ENCODE data around the gene PNKD.

- TF ChIP-seq SIN3A (IDR thresholded peaks at IDR 0.05; ENCODE audit: low read depth, low read length) (no peak), EP300 (IDR thresholded peaks at IDR 0.05; ENCODE audit: borderline replicate concordance in 1 of 2, control insufficient read depth in 1 of 2, low read depth in 2 of 2, low read length in 2 of 2) (peak; percentile 34 to 72; a peak in 1 of 4 replicates), CREB1 (IDR thresholded peaks at IDR 0.05; ENCODE audit: low read depth) (peak; percentile 78), ZNF274 (IDR thresholded peaks at IDR 0.05; ENCODE audit: insufficient read depth, insufficient read length) (no peak), ZBTB33 (IDR thresholded peaks at IDR 0.05) (no peak), SMC3 (IDR thresholded peaks at IDR 0.05; ENCODE audit: borderline replicate concordance, low read length) (peak; percentile 67), SUZ12 (IDR thresholded peaks at IDR 0.05; ENCODE audit: unreplicated experiment) (no peak), BHLHE40 (IDR thresholded peaks at IDR 0.05; ENCODE audit: borderline replicate concordance in 1 of 2, low read depth in 2 of 2, low read length in 1 of 2) (peak; percentile 78 to 85), ZZZ3 (IDR thresholded peaks at IDR 0.05; ENCODE audit: control insufficient read depth, insufficient read length, low read depth) (no peak), GATAD2B (conservative IDR thresholded peaks at IDR 0.05; ENCODE audit: low read depth) (peak; percentile 50), TARDBP (IDR thresholded peaks at IDR 0.05; ENCODE audit: borderline replicate concordance) (no peak; the same call in 1 of the 2 replicates)
- TF ChIP-seq, protein P1, sequence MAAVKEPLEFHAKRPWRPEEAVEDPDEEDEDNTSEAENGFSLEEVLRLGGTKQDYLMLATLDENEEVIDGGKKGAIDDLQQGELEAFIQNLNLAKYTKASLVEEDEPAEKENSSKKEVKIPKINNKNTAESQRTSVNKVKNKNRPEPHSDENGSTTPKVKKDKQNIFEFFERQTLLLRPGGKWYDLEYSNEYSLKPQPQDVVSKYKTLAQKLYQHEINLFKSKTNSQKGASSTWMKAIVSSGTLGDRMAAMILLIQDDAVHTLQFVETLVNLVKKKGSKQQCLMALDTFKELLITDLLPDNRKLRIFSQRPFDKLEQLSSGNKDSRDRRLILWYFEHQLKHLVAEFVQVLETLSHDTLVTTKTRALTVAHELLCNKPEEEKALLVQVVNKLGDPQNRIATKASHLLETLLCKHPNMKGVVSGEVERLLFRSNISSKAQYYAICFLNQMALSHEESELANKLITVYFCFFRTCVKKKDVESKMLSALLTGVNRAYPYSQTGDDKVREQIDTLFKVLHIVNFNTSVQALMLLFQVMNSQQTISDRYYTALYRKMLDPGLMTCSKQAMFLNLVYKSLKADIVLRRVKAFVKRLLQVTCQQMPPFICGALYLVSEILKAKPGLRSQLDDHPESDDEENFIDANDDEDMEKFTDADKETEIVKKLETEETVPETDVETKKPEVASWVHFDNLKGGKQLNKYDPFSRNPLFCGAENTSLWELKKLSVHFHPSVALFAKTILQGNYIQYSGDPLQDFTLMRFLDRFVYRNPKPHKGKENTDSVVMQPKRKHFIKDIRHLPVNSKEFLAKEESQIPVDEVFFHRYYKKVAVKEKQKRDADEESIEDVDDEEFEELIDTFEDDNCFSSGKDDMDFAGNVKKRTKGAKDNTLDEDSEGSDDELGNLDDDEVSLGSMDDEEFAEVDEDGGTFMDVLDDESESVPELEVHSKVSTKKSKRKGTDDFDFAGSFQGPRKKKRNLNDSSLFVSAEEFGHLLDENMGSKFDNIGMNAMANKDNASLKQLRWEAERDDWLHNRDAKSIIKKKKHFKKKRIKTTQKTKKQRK (IDR thresholded peaks at IDR 0.05; ENCODE audit: low read depth, low read length) = no peak
- TF ChIP-seq, protein P2, sequence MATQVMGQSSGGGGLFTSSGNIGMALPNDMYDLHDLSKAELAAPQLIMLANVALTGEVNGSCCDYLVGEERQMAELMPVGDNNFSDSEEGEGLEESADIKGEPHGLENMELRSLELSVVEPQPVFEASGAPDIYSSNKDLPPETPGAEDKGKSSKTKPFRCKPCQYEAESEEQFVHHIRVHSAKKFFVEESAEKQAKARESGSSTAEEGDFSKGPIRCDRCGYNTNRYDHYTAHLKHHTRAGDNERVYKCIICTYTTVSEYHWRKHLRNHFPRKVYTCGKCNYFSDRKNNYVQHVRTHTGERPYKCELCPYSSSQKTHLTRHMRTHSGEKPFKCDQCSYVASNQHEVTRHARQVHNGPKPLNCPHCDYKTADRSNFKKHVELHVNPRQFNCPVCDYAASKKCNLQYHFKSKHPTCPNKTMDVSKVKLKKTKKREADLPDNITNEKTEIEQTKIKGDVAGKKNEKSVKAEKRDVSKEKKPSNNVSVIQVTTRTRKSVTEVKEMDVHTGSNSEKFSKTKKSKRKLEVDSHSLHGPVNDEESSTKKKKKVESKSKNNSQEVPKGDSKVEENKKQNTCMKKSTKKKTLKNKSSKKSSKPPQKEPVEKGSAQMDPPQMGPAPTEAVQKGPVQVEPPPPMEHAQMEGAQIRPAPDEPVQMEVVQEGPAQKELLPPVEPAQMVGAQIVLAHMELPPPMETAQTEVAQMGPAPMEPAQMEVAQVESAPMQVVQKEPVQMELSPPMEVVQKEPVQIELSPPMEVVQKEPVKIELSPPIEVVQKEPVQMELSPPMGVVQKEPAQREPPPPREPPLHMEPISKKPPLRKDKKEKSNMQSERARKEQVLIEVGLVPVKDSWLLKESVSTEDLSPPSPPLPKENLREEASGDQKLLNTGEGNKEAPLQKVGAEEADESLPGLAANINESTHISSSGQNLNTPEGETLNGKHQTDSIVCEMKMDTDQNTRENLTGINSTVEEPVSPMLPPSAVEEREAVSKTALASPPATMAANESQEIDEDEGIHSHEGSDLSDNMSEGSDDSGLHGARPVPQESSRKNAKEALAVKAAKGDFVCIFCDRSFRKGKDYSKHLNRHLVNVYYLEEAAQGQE (IDR thresholded peaks at IDR 0.05; ENCODE audit: low read depth, low read length) = no peak
- TF ChIP-seq, protein P3, sequence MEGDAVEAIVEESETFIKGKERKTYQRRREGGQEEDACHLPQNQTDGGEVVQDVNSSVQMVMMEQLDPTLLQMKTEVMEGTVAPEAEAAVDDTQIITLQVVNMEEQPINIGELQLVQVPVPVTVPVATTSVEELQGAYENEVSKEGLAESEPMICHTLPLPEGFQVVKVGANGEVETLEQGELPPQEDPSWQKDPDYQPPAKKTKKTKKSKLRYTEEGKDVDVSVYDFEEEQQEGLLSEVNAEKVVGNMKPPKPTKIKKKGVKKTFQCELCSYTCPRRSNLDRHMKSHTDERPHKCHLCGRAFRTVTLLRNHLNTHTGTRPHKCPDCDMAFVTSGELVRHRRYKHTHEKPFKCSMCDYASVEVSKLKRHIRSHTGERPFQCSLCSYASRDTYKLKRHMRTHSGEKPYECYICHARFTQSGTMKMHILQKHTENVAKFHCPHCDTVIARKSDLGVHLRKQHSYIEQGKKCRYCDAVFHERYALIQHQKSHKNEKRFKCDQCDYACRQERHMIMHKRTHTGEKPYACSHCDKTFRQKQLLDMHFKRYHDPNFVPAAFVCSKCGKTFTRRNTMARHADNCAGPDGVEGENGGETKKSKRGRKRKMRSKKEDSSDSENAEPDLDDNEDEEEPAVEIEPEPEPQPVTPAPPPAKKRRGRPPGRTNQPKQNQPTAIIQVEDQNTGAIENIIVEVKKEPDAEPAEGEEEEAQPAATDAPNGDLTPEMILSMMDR (IDR thresholded peaks at IDR 0.05 in 2 of 3, conservative IDR thresholded peaks at IDR 0.05 in 1 of 3; ENCODE audit: control insufficient read depth in 2 of 3, extremely low read depth in 1 of 3, insufficient read depth in 1 of 3, low read depth in 3 of 3, low read length in 3 of 3) = peak; percentile 75 to 87 (median 80)
Measured at GRCh38 chr2:218395826-218396687, 125.7 kb downstream of the PNKD start.
